Osteoblast (primary cell): ENCODE data around the gene HSD11B1. TPM values are rescaled to one million over a fixed set of nuclear protein-coding genes. Genes with fewer than 3 reads are reported as not detected.

Source experiments
- DNase-seq: peaks from one replicate; pipeline ENCODE4 v3.0.0; 2011; ENCODE audit warnings: low spot score, mixed read lengths; ENCODE audit not compliant: insufficient read length; ENCODE audit errors: missing footprints
- H2AFZ ChIP-seq: 2 replicates; pipeline ENCODE4 v1.6.0; 2011; ENCODE audit warnings: mild to moderate bottlenecking, low read length
- H3K27ac ChIP-seq: 2 replicates; pipeline ENCODE4 v1.5.1; 2011; ENCODE audit warnings: mild to moderate bottlenecking, low read depth, low read length, moderate library complexity
- H3K27me3 ChIP-seq: 2 replicates; pipeline ENCODE4 v1.6.0; 2012; ENCODE audit warnings: mild to moderate bottlenecking, control low read depth, inconsistent platforms, low read length, moderate library complexity; ENCODE audit not compliant: insufficient read depth
- H3K36me3 ChIP-seq: 2 replicates; pipeline ENCODE4 v1.5.1; 2011; ENCODE audit warnings: mild to moderate bottlenecking, low read length, control low read depth, moderate library complexity; ENCODE audit not compliant: insufficient read depth
- H3K4me1 ChIP-seq: 2 replicates; pipeline ENCODE4 v1.5.1; 2011; ENCODE audit warnings: mild to moderate bottlenecking, low read length, control low read depth, moderate library complexity; ENCODE audit not compliant: insufficient read depth
- H3K4me2 ChIP-seq: 2 replicates; pipeline ENCODE4 v1.6.0; 2011; ENCODE audit warnings: mild to moderate bottlenecking, low read length; ENCODE audit not compliant: insufficient read depth
- H3K4me3 ChIP-seq: fragments of 200-600 bp; sonication (generic); 3 replicates; pipeline ENCODE4 v1.5.1; 2012; ENCODE audit warnings: mild to moderate bottlenecking, low read length, inconsistent platforms; ENCODE audit not compliant: insufficient read depth
- H3K79me2 ChIP-seq: 2 replicates; pipeline ENCODE4 v1.6.0; 2012; ENCODE audit warnings: mild to moderate bottlenecking, low read length, control low read depth, inconsistent platforms; ENCODE audit not compliant: insufficient read depth
- H3K9me3 ChIP-seq: 2 replicates; pipeline ENCODE4 v1.5.1; 2011; ENCODE audit warnings: low read depth, low read length, control low read depth
- H4K20me1 ChIP-seq: 2 replicates; pipeline ENCODE4 v1.6.0; 2012; ENCODE audit warnings: mild to moderate bottlenecking, low read length, control low read depth; ENCODE audit not compliant: insufficient read depth
- CTCF ChIP-seq: IDR thresholded peaks from 2 replicates; pipeline ENCODE4 v1.5.1; 2011; ENCODE audit warnings: mild to moderate bottlenecking, low read depth, low read length, moderate library complexity; ENCODE audit errors: extremely low read depth
- total RNA-seq: library from RNA; depleted of rRNA; stranded (reverse); fragments of >200 nt; gene quantifications from 2 replicates; pipeline ENCODE4 v1.2.3, GENCODE V29; 2012

Gene HSD11B1
- total RNA-seq, 1 donor: 1.8 TPM

GRCh38 chr1:209703834-209704504, 677 bp upstream of the HSD11B1 start:
- no peaks in the 10 kb centered on the region for H3K9me3 ChIP-seq
- peaks cover under 1% of the 10 kb centered on the region for H3K27me3 ChIP-seq
- no peaks in the 10 kb centered on the region for H3K79me2 ChIP-seq
- H3K4me3 ChIP-seq: no peak overlapping the region
- H3K4me1 ChIP-seq: peaks cover 5% of the 10 kb centered on the region
- no peak for TF ChIP-seq CTCF
- no peaks in the 10 kb centered on the region for H3K36me3 ChIP-seq
- H3K4me2 ChIP-seq: no peak overlapping the region
- no peaks in the 10 kb centered on the region for H4K20me1 ChIP-seq
- no peak overlapping the region for H3K27ac ChIP-seq
- DNase-seq: no peak
- H2AFZ ChIP-seq: no peak overlapping the region

DNA sequence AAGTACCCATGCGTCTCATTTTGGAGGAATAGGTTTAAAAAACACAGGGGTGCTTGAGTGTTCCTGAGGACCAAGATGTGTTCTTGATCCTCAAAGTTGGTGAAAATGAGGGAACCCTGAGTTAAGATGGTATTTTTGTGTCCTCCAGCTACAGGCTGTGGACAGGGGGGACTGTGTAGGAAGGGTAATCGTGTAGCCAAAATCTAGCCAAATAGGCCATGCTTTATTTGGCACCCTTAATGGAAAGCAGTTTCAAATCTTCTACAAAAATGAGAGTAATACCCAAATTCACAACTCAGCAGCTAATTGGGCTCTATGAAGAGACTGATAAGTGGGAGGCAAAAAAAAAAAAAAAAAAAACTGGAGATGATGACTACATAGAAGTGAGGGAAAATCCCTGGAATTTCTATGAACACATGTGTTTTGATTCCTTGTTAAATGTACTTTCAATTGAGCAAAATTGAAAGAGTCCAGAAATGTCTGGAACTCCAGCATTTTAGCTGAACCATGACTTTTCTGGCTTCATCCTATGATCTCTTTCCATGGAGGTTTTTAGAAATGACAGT, 470 bp downstream of the HSD11B1 start:
- no peak overlapping the region for H3K27ac ChIP-seq

DNA sequence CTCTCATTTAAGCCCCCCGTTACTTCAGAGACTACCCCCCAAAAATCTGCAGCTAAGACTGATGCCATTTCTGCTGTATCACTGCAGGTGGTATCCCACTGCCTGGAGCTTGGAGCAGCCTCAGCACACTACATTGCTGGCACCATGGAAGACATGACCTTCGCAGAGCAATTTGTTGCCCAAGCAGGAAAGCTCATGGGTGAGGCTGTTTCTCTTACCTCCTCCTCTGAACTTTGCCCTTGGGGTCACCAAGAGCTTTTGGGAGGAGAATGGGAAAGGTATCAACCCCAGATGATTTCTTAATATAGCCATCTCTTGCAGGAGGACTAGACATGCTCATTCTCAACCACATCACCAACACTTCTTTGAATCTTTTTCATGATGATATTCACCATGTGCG, 2.0 kb downstream of the HSD11B1 start:
- no peaks in the 10 kb centered on the region for H3K9me3 ChIP-seq
- H3K79me2 ChIP-seq: no peaks in the 10 kb centered on the region
- H3K27ac ChIP-seq: no peak overlapping the region
- no peaks in the 10 kb centered on the region for H3K36me3 ChIP-seq
- no peaks in the 10 kb centered on the region for H4K20me1 ChIP-seq
- no peak overlapping the region for H2AFZ ChIP-seq
- H3K4me3 ChIP-seq: no peak overlapping the region
- no peak overlapping the region for H3K4me2 ChIP-seq
- no peak for TF ChIP-seq CTCF
- H3K27me3 ChIP-seq: no peaks in the 10 kb centered on the region
- no peak for DNase-seq
- H3K4me1 ChIP-seq: peaks cover 5% of the 10 kb centered on the region

More for the DNA sequence above, 470 bp downstream of the HSD11B1 start:
- H4K20me1 ChIP-seq: no peaks in the 10 kb centered on the region
- no peaks in the 10 kb centered on the region for H3K9me3 ChIP-seq
- TF ChIP-seq CTCF: no peak
- no peaks in the 10 kb centered on the region for H3K79me2 ChIP-seq
- no peaks in the 10 kb centered on the region for H3K27me3 ChIP-seq
- H3K4me1 ChIP-seq: peaks cover 5% of the 10 kb centered on the region
- no peak for DNase-seq
- no peak overlapping the region for H2AFZ ChIP-seq
- no peaks in the 10 kb centered on the region for H3K36me3 ChIP-seq
- no peak overlapping the region for H3K4me3 ChIP-seq
- H3K4me2 ChIP-seq: peak overlapping the region; percentile 13

- no peak for DNase-seq
Measured at GRCh38 chr1:209707308-209707707, 2.7 kb downstream of the HSD11B1 start.

More at GRCh38 chr1:209707308-209707707, 2.7 kb downstream of the HSD11B1 start:
- TF ChIP-seq CTCF: no peak
- H3K79me2 ChIP-seq: no peaks in the 10 kb centered on the region
- H2AFZ ChIP-seq: no peak overlapping the region
- H3K27ac ChIP-seq: no peak overlapping the region
- no peaks in the 10 kb centered on the region for H3K27me3 ChIP-seq
- H4K20me1 ChIP-seq: no peaks in the 10 kb centered on the region
- H3K4me2 ChIP-seq: no peak overlapping the region
- H3K4me3 ChIP-seq: no peak overlapping the region
- H3K9me3 ChIP-seq: no peaks in the 10 kb centered on the region
- peaks cover 5% of the 10 kb centered on the region for H3K4me1 ChIP-seq
- no peaks in the 10 kb centered on the region for H3K36me3 ChIP-seq
